AG09319 (cell line): ENCODE measurements around the gene AMPD2.

Experiments
- DNase-seq: peaks from one replicate; pipeline ENCODE4 v3.0.0-alpha.2; 2010; ENCODE audit warnings: low read depth; ENCODE audit errors: extremely low read depth
- TF ChIP-seq, protein P1 (sequence below): IDR thresholded peaks from 2 replicates; pipeline ENCODE4 v1.5.1; 2011; ENCODE audit warnings: low read depth, mild to moderate bottlenecking, inconsistent platforms, low read length, moderate library complexity

The AMPD2 gene

DNA sequence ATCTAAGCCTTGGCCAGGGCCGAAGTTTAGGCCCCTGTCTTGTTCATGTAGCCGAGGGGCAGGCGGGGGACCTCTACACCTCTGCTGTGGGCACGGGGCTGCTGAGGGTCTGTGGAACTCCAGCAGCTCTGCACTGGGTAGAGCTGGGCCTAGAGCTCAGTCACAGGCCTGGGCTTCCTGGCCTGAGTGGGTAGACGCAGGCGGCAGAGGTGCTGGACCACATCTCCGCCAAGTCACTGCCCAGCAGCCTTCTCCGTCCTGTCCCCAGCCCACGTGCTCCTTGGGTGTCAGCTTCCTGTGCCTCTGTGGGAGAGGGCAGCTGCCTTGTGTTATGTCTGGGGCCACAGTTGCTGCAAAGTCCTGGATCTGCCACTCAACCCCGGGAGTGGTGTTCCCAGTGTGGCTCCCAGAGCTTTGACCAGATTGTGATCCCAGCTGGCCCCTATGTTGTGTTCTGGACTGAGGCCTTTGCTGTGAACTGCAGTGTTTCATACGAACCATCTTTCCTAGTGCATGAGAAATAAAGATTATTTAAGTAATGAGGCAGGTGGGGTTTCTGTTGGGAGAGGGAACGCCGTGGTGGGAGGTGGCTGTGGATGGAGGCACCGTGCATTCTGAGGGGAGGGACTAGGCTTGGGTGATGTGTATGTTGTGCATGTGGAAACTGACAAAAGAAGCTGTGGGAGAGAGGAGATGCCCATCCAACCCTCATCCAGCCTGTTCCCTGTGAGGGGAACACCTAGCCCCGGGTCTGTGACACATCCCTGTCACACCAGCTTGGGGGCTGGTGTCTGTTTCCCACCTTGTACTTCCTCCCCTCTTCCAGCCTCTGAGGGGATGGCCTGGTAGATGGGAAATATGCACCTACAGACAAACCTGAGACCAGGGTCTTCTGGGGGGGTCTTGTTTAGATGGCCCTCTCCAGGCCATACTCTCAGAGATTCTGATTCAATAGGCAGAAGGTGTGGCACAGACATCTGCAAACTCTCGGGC is 12.2 kb downstream of the AMPD2 start:
- no peak for DNase-seq
- TF ChIP-seq, protein P1, sequence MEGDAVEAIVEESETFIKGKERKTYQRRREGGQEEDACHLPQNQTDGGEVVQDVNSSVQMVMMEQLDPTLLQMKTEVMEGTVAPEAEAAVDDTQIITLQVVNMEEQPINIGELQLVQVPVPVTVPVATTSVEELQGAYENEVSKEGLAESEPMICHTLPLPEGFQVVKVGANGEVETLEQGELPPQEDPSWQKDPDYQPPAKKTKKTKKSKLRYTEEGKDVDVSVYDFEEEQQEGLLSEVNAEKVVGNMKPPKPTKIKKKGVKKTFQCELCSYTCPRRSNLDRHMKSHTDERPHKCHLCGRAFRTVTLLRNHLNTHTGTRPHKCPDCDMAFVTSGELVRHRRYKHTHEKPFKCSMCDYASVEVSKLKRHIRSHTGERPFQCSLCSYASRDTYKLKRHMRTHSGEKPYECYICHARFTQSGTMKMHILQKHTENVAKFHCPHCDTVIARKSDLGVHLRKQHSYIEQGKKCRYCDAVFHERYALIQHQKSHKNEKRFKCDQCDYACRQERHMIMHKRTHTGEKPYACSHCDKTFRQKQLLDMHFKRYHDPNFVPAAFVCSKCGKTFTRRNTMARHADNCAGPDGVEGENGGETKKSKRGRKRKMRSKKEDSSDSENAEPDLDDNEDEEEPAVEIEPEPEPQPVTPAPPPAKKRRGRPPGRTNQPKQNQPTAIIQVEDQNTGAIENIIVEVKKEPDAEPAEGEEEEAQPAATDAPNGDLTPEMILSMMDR, result no peak

DNA sequence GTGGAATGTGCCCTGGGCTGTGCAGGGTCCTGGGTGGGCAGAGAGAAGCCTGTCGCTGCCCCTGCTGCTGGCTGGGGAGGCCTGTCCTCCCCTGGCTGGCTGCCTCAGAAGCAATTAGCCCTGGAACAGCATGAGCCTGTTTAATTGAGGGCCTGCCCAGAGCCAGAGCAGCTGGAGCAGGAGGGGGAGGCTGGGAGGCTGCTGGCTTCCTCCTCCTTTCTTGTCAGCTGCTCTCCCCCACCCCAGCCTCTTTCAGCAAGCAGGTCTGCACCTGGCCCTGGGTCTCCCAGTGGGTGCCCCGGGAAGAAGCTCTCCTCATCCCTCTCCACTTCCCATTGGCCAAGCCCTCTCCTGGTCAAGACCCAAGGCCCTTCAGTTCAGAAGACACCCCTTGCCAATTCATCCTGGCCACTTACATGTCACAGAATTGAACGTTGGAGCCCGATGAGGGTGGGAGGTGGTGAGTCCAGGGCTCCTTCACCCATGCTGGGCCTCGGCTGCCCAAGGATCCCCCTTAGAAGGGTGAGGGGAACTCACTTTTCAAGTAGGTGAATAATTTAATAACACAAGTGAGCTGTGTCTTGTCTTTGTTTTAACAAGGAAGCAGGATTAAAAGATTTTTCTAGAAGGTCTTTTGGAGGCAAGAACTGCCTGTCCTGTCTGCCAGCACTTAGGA is 13.2 kb downstream of the AMPD2 start:
- DNase-seq, result no peak
- TF ChIP-seq, protein P1, result no peak

DNA sequence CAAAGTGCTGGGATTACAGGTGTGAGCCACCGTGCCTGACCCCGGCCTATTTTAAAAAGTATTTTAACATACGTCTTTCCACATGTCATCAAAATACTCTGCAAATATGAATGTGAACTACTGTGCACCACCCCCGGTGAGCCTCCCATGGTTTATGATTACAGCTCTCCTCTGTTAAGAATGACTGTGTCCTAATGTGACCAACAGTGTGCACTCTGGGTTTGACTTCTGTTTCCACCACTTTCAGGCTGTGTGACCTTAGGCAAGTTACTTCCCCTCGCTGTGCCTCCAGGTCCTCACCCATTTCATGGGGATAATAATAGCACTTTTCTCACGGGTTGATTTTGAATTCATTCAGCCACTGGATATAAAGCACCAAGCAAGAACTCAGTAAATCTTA is 14.7 kb downstream of the AMPD2 start:
- no peak for DNase-seq
- TF ChIP-seq, protein P1, result no peak

DNA sequence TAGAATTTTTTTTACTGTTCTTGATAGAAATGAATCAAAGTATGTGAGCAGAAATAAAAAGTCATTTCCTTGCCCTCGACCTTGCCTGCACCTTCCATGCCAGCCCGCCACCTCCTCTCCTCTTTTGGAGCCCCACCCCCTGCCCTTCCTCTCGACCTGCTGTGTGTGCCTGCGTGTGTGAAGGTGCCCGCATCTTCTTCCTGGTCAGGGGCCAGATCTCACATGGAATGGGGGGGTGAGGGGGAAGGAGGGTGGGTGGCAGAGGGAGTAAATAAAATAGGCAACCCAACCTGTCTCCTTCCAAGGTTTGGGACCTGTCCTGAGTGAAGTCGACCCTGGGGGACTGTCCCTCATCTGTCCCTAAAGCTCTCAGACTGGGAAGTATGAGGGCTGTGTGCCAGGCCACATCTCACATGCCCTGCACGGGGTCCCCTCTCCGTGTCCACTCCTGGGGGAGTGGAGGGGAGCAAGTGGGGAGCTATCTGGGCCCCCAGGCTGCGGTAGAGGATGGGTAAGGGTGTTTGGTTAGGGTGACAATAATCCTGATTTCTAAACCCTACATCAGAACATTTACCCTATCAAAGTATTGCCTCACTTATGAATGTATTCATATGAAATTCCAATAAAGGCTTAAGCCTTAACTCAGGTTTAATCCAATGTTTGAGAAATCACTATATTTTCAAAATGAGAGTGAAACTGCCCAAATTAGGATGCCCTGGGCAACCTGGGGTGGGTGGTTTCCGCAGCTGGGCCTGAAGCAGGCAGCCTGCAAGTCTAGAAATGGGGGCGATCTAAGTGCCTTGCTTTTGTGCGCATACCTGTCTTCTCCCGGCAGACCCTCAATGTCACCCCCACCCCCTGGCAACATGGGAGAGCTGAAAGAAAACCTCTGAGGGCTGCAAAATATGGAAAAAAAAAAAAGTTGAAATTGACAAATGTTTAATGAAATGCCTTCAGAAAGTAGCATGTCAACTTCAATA is 15.4 kb downstream of the AMPD2 start:
- TF ChIP-seq, protein P1, result no peak
- no peak for DNase-seq

DNA sequence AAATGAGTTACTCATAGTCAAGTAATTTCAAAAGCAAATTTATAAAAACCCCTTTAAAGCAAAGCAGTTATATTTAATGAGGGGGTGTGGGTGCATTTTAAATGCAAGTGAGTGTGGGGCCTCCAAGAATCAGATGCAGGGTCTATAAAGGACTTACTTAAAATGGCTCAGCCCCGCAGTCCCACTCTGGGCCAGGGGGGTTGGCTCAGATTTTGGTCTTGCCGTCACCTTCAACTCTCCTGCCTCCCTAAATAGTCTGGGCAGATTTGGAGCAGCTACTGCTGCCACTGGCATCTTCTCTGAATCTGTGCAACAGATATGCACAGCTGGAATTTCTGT is 16.2 kb downstream of the AMPD2 start:
- DNase-seq, result no peak
- TF ChIP-seq, protein P1, result no peak

DNA sequence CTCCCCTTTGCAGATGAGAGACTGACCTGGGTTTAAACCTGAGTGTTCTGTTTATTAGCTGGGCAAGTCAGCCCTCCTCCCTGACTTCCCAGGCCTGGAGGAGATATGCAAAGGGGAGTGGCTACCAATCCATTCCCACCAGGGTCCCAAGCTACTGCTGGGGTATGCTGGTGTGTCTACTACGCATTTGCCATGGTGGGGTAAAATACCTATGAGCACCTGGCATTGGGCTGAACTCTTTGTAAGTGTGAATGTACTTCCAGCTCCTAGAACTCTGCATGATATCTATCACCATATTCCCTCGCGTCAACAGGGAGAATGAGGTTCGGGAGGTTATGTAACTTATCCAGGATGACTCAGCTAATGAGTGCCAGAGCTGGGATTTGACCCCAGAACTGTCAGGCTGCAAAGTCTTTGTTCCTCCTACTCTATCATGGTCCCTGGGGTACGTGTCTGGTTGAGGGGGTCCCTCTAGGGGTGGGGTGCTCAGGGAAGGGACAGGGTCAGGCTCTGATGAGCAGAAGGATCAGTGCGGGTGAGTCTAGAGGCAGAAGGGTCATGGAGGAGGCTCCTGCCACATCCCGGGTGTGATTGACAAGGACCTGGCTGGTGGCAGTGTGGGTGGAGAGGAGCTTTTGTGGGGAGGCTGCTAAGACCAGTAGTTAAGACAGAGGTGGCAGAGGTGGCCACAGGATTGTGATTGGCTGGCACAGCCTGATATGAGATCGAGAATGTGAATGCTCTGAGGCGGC is 16.7 kb downstream of the AMPD2 start:
- no peak for DNase-seq
- TF ChIP-seq, protein P1, result no peak
